Transverse colon (tissue), 4 donors: ENCODE data around the gene ZCWPW2.

Experiments used
- CTCF ChIP-seq, 5 experiments: fragments of 200-600 bp in 3 of 5; fragments of 450-650 bp in 2 of 5; sonication (generic) in 3 of 5; IDR thresholded peaks; 1 replicate in 2 of 5; 2 replicates in 3 of 5; pipeline ENCODE4 v1.5.1; 2016 to 2017; ENCODE audit warnings: antibody characterized with exemption in 5 of 5, inconsistent platforms in 3 of 5, mild to moderate bottlenecking in 2 of 5, moderate library complexity in 1 of 5
- EP300 ChIP-seq: sonication (generic); formaldehyde crosslinking; IDR thresholded peaks from one replicate; pipeline ENCODE4 v1.6.1; 2017; ENCODE audit warnings: antibody characterized with exemption, low read depth
- POLR2A ChIP-seq: fragments of 450-650 bp; IDR thresholded peaks from one replicate; pipeline ENCODE4 v1.6.1; 2016; ENCODE audit warnings: antibody characterized with exemption, mild to moderate bottlenecking, moderate library complexity
- POLR2AphosphoS5 ChIP-seq, 3 donors: sonication (generic); formaldehyde crosslinking; IDR thresholded peaks; one replicate each; pipeline ENCODE4 v1.6.1; 2016; ENCODE audit warnings: antibody characterized with exemption in 3 of 3

GRCh38 chr3:28476764-28477163 lies 128.2 kb downstream of the ZCWPW2 start:
- TF ChIP-seq POLR2A (no peak), CTCF (IDR thresholded peaks at IDR 0.05) (no peak), POLR2AphosphoS5 (IDR thresholded peaks at IDR 0.05) (no peak), EP300 (no peak)
